Astrocyte (in vitro differentiated cells and primary cell): ENCODE data around the gene PACRG.

Experiments
- EZH2 ChIP-seq: IDR thresholded peaks from 2 replicates; pipeline ENCODE4 v1.6.1; 2012; ENCODE audit warnings: mild to moderate bottlenecking, low read length, inconsistent platforms; ENCODE audit not compliant: insufficient read depth
- TF ChIP-seq, protein P1 (sequence below): IDR thresholded peaks from 2 replicates; pipeline ENCODE4 v1.5.1; 2011; ENCODE audit warnings: low read depth, mild to moderate bottlenecking, inconsistent platforms, low read length, moderate library complexity; ENCODE audit not compliant: insufficient read depth

DNA sequence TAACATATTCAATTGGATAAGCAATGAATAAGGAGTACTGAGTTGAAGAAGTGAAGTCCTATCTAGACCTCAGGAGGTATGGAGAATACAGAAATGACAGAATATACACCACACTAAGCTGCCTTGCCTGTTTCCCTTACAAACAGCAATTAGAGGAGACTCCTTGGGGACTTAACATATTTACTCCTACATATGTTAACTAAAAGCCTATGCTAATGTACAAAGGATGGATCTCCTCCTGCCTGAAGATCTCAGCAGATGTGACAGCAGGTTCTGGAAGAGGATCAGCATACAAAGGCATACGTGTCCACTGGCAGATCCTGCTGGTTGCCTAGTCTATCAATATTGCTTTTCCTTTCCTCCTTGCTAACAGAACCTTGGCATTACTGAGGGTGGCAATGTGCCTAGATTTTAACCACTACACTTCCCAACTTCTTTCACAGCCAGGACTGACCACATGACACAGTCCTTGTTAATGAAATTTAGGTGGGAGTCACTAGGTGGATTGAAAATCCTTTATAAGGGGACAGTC, 29.8 kb upstream of the PACRG start:
- TF ChIP-seq, protein P1, sequence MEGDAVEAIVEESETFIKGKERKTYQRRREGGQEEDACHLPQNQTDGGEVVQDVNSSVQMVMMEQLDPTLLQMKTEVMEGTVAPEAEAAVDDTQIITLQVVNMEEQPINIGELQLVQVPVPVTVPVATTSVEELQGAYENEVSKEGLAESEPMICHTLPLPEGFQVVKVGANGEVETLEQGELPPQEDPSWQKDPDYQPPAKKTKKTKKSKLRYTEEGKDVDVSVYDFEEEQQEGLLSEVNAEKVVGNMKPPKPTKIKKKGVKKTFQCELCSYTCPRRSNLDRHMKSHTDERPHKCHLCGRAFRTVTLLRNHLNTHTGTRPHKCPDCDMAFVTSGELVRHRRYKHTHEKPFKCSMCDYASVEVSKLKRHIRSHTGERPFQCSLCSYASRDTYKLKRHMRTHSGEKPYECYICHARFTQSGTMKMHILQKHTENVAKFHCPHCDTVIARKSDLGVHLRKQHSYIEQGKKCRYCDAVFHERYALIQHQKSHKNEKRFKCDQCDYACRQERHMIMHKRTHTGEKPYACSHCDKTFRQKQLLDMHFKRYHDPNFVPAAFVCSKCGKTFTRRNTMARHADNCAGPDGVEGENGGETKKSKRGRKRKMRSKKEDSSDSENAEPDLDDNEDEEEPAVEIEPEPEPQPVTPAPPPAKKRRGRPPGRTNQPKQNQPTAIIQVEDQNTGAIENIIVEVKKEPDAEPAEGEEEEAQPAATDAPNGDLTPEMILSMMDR: no peak
- TF ChIP-seq EZH2: no peak
